ENCODE data around the gene LDB2. TPM values are rescaled to one million over a fixed set of nuclear protein-coding genes. Genes with fewer than 3 reads are reported as not detected.

The LDB2 gene
- total and polyA plus RNA-seq, 8 donors = 4.0 to 11.6 (median 5.9) TPM

DNA sequence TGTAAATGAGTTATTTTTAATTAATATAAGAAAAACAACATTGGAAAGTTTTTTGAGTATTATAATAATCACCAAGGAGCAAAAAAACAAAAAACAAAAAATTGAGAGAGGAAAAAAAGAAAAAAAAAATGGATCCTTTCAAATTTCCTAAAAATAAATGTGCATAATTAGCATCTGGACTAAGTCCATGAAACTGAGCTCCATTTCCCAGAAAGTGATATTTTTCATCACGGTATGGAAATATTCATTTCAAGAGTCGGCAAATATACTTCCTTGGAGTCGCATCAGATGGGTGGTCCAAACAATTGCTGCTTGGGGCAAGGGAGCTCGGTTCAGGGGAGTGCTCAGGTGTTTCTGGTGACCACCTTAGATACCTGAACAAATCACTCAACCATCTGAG is 305.1 kb downstream of the LDB2 start:
- TF ChIP-seq, protein P1, sequence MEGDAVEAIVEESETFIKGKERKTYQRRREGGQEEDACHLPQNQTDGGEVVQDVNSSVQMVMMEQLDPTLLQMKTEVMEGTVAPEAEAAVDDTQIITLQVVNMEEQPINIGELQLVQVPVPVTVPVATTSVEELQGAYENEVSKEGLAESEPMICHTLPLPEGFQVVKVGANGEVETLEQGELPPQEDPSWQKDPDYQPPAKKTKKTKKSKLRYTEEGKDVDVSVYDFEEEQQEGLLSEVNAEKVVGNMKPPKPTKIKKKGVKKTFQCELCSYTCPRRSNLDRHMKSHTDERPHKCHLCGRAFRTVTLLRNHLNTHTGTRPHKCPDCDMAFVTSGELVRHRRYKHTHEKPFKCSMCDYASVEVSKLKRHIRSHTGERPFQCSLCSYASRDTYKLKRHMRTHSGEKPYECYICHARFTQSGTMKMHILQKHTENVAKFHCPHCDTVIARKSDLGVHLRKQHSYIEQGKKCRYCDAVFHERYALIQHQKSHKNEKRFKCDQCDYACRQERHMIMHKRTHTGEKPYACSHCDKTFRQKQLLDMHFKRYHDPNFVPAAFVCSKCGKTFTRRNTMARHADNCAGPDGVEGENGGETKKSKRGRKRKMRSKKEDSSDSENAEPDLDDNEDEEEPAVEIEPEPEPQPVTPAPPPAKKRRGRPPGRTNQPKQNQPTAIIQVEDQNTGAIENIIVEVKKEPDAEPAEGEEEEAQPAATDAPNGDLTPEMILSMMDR (IDR thresholded peaks at IDR 0.05) = no peak
- Histone ChIP-seq H3K4me3 (no peak overlapping the region), H3K27ac (no peak overlapping the region), H3K9me3 (no peaks in the 10 kb centered on the region), H3K36me3 (no peaks in the 10 kb centered on the region), H3K27me3 (no peaks in the 10 kb centered on the region), H3K4me1 (no peaks in the 10 kb centered on the region)
- intact Hi-C loops (cut with DNase I) = no loop called here
- DNase-seq = no peak
- no peak for ATAC-seq
- no peak for FAIRE-seq
- 67 to 68% methylated on average over 4 of the region's 4 CpGs for WGBS, 2 donors

DNA sequence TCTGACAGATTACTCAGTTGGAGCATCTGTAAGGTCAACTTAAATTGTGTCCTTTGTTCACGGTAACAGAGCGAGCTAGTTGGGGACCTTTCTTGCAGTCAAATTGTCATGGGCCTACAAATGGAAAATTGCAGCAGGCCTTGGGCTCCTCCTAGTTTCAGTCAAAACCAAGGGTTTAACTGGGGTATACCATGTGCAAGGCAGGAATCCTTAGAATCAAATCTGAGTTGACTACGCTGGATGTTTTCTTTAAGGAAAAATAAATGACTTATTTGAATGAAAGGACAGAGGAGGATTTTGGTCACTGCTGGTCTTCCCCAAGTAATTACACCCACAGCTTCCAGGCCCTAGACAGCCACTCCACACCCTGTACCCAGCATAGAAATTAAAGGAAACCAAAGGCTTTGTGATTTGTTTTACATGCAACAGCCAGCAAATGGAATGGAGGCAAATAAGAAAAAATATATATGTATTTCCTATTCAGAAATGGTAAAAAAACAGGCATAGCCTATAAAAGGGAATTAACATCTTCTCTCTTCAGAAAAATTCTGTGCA is 307.1 kb downstream of the LDB2 start:
- no peak for DNase-seq
- 95 to 96% methylated on average over 3 of the region's 3 CpGs for WGBS, 2 donors
- H3K4me3 ChIP-seq = no peak overlapping the region
- TF ChIP-seq, protein P1 (IDR thresholded peaks at IDR 0.05) = no peak
- no peaks in the 10 kb centered on the region for H3K36me3 ChIP-seq
- H3K27me3 ChIP-seq = no peaks in the 10 kb centered on the region
- no peaks in the 10 kb centered on the region for H3K9me3 ChIP-seq
- intact Hi-C loops (cut with DNase I) = no loop called here
- ATAC-seq = no peak
- no peak overlapping the region for H3K27ac ChIP-seq
- FAIRE-seq = no peak
- H3K4me1 ChIP-seq = no peaks in the 10 kb centered on the region

DNA sequence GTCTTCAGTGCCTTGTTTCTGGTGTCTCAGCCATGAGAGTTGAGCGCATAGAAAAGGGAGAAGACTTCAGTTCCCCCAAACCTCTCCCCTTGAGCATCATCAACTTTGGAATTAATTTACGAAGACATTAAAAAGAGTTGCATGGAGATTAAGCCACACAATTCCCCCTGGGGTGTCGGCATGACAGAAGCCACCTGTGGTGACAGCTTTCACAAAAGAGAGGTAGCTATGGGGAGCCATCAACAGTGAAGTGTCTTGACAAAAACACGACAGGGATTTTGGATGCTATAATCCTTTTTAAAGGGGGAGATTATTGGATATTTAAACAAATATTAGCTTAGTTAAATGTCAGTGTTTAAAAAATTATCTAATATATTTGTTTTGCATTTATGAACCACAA is 307.6 kb downstream of the LDB2 start:
- H3K27me3 ChIP-seq = no peaks in the 10 kb centered on the region
- WGBS, 2 donors = 53 to 61% methylated on average over 4 of the region's 4 CpGs
- TF ChIP-seq, protein P1 (IDR thresholded peaks at IDR 0.05) = no peak
- DNase-seq (no peak), ATAC-seq (no peak), FAIRE-seq (no peak)
- no peak overlapping the region for H3K27ac ChIP-seq
- no peaks in the 10 kb centered on the region for H3K4me1 ChIP-seq
- no peaks in the 10 kb centered on the region for H3K36me3 ChIP-seq
- H3K4me3 ChIP-seq = no peak overlapping the region
- intact Hi-C loops (cut with DNase I) = no loop called here
- H3K9me3 ChIP-seq = no peaks in the 10 kb centered on the region

DNA sequence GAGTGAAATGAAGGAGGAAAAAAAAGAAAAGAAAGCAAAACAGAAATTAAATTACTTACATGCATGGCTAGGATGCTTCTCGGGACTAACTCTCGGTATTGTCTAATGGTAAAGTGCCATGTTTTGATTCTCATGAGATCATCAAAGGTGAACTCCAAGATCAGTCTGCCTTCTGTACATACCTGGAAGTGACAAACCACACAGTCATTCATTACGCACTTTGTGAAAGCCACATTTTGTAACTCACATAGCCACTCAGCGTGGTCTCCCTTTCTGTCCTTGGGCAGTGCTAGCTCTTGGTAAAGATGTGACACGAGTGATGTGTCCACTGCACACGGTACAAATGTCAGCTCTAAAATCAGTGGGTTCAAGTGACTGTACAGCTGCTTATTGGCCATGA is 309.8 kb downstream of the LDB2 start:
- FAIRE-seq = no peak

DNA sequence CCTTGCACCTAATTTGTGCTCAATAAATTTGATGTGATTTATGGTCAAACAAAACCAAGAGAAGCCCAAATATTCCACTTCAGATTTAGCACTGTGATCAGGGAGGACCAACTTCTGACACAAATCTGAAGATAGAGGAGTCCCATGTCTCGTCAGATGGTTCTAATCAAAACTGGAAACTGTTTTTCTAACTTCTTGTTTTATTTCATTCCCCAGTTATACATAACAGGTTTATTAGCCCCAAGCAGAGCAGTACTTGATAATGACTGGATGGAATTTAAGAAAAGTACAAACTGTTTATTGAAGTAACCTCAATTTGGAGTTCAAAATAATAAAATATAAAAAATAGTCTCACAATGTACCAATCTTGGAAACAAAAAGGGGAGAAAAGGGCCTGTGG is 310.3 kb downstream of the LDB2 start:
- H3K27ac ChIP-seq = no peak overlapping the region
- H3K27me3 ChIP-seq = no peaks in the 10 kb centered on the region
- no peak overlapping the region for H3K4me3 ChIP-seq
- H3K36me3 ChIP-seq = no peaks in the 10 kb centered on the region
- ATAC-seq (no peak), DNase-seq (no peak), FAIRE-seq (no peak)
- no peaks in the 10 kb centered on the region for H3K9me3 ChIP-seq
- TF ChIP-seq, protein P1 (IDR thresholded peaks at IDR 0.05) = no peak
- no peaks in the 10 kb centered on the region for H3K4me1 ChIP-seq
- WGBS, 2 donors = 84 to 94% methylated on average over 1 of the region's 1 CpG
- intact Hi-C loops (cut with DNase I) = no loop called here

More for the DNA sequence above, 309.8 kb downstream of the LDB2 start:
- TF ChIP-seq, protein P1 (IDR thresholded peaks at IDR 0.05) = no peak
- DNase-seq (no peak), ATAC-seq (no peak)
- intact Hi-C loops (cut with DNase I) = no loop called here
- H3K9me3 ChIP-seq = no peaks in the 10 kb centered on the region
- 86 to 95% methylated on average over 6 of the region's 6 CpGs for WGBS, 2 donors
- no peaks in the 10 kb centered on the region for H3K36me3 ChIP-seq
- no peaks in the 10 kb centered on the region for H3K27me3 ChIP-seq
- H3K27ac ChIP-seq = no peak overlapping the region
- H3K4me3 ChIP-seq = no peak overlapping the region
- H3K4me1 ChIP-seq = no peaks in the 10 kb centered on the region

Measured in pancreas (tissue), 10 donors.